Measurements from ENCODE around the gene TAF7.
A peak's percentile ranks its signal among the peaks of the same experiment; 100 is the strongest.
"Not testable (repeated sequence)": the region's sequence is repeated elsewhere in the genome, so short reads cannot be mapped to it uniquely, and the experiment has no call there.

Gene TAF7

GRCh38 chr5:141338538-141339306 lies 18.1 kb upstream of the TAF7 start, which contains the start of gene PCDHGA2:
PCDHGA2 (plus strand) TSS chr5:141338760.
- DNase-seq: no peak

DNA sequence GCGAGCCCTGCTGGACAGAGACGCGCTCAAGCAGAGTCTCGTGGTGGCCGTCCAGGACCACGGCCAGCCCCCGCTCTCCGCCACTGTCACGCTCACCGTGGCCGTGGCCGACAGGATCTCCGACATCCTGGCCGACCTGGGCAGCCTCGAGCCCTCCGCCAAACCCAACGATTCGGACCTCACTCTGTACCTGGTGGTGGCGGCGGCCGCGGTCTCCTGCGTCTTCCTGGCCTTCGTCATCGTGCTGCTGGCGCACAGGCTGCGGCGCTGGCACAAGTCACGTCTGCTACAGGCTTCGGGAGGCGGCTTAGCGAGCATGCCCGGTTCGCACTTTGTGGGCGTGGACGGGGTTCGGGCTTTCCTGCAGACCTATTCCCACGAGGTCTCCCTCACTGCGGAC lies 12.0 kb upstream of the TAF7 start:
- DNase-seq: not testable (repeated sequence)

DNA sequence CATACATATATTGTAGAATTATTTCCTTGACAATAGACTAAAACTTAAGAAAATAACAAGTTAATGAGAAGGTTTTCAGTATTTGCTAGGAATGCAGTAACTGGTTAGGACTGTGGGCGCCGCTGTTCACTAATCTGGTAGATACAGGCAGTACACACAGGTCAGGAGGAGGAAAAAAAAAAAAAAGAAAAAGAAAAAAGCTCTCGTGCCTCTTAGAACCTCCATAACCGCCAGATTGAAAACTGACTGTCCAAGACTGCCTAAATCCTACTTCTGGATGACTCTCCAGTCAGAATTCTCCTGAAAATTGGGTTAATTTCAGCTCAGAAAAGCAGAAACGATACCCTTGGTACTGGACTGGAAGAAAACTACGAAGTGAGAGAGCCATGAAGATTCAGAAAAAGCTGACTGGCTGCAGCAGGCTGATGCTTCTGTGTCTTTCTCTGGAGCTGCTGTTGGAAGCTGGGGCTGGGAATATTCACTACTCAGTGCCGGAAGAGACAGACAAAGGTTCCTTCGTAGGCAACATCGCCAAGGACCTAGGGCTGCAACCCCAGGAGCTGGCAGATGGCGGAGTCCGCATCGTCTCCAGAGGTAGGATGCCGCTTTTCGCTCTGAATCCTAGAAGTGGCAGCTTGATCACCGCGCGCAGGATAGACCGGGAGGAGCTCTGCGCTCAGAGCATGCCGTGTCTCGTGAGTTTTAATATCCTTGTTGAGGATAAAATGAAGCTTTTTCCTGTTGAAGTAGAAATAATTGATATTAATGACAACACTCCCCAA lies 9.9 kb upstream of the TAF7 start, which contains the start of gene PCDHGA1:
PCDHGA1 (plus strand) TSS at position 216 of the 782 bp plus-strand sequence.
- peak; percentile 13 for DNase-seq

- no peak for DNase-seq
Observed at GRCh38 chr5:141328231-141328630, 7.6 kb upstream of the TAF7 start.

- DNase-seq: peak; percentile 59
Observed at GRCh38 chr5:141326088-141326854, 5.7 kb upstream of the TAF7 start.

- no peak for DNase-seq
Observed at GRCh38 chr5:141322261-141322660, 1.7 kb upstream of the TAF7 start.

DNA sequence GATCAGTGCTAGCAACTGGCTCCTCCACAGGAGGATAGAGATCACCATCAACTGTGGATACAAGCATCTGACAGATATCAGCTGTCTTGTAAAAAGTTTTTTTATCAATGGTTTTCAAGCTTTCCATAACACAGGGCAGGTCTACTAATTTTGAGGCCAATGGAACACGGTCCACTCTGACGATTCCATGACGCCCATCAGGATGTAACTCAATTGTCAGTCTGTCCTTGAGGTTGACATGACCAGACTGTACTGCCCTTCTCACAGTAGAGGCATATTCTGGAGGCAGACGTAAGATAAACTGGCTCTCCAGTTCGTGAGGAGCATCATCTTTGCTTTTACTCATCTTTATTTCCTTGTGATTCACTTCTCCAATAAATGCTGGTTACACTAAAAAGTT lies 885 bp downstream of the TAF7 start:
- DNase-seq: no peak

- DNase-seq: no peak
Observed at GRCh38 chr5:141319202-141319601, 1.4 kb downstream of the TAF7 start.

DNA sequence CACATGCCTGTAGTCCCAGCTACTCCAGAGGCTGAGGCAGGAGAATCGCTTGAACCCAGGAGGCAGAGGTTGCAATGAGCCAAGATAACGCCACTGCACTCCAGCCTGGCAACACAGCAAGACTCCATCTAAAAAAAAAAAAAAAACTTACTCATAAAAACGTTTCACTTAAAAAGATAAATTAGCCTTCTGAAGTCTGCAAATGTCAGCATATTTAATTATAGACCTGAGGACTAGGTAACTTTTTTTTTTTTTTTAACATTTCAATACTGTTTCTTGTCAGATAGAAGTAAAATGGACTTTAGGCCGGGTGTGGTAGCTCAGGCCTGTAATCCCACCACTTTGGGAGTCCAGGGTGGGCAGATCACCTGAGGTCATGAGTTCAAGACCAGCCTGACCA lies 3.6 kb downstream of the TAF7 start:
- DNase-seq: not testable (repeated sequence)

GRCh38 chr5:141313711-141314110 lies 6.9 kb downstream of the TAF7 start:
- no peak for DNase-seq

DNA sequence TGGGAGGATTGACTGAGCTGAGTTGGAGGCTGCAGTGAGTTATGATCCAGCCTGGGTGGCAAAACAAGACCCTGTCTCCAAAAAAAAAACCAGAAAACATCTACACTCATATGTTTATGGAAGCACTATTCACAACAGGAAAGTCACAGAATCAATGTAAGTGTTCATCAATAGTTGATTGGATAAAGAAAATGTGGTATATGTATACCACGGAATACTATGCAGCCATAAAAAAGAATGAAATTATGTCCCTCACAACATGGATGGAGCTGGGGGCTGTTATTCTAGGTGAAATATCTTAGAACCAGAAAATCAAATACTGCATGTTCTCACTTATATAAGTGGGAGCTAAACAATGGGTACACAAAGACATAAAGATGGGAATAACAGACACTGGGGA lies 14.0 kb downstream of the TAF7 start:
- no peak for DNase-seq

DNA sequence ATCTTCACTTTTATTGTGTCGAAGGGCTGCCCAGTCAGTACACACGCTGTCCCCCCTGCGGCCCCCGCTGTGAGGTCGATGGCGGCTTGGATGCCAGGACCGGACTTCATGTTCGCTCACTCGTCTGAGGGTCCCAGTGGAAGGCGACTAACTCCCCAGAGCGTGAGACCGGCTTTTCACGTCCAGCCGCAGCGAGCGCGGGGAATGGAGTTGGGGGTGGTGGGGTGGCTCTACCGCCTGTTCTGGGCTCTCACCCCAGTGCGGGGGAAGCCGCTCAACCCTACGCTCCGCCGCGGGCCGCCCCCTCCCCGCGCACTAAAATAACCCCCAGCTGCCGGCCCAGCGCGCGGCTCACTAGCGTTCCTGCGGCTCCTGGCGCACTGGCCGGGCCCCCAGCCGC lies 16.8 kb downstream of the TAF7 start, which contains the start of gene SLC25A2:
SLC25A2 (minus strand) TSS at position 294 of the 400 bp plus-strand sequence; CDS start at position 110, 184 bp downstream.
- DNase-seq: no peak

DNA sequence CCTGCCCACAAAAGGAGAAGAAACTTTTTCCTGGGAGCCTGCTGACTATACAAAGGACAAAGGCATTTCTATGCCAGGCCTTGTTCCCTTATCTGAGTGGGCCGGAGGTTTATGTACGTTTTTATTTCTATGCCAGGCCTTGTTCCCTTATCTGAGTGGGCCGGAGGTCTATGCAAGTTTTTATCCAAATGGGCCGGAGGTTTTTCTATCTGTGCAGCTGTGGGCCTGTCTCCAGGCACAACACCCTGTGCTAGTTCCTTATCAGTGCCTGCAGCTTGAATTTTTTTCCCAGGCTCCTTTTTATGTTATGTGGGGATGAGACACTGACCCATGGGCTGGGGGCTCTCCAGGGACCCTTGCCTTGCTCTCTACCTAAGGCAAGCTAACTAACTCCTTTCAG lies 22.2 kb downstream of the TAF7 start:
- no peak for DNase-seq

DNA sequence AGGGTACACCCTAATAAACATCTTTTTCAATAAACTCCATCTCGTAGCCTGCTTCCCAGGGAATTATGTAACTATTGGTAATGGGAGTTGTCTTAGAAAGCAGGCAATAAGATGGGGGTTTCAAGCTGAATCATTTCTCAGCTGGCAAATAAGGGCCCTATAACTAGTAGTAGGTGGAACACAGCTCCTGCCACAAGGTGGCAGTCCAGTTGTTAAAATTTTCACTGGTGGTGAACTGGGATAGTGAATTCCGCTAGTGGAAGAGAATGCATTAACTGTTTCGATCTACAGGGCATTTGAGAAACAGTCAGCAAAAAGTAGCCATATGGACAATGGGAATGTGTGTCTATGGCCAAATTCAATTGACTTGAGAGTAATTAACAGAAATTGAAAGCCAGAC lies 47.7 kb downstream of the TAF7 start:
- DNase-seq: no peak

GRCh38 chr5:141269195-141269594 lies 51.4 kb downstream of the TAF7 start:
- no peak for DNase-seq

Data from central memory CD4-positive, alpha-beta T cell (primary cell).